Glutamatergic neuron (in vitro differentiated cells): Measurements from ENCODE around the gene INPP5J. TPM values are rescaled to one million over a fixed set of nuclear protein-coding genes. Genes with fewer than 3 reads are reported as not detected.

Experiments
- DNase-seq: peaks from one replicate; pipeline ENCODE4 v3.0.0; 2022
- H3K27ac Mint-ChIP-seq: one replicate; pipeline ENCODE4 v1.8.0; 2020; ENCODE audit warnings: mild to moderate bottlenecking, mixed read lengths, inconsistent platforms; ENCODE audit not compliant: unreplicated experiment
- H3K27me3 Mint-ChIP-seq: one replicate; pipeline ENCODE4 v1.8.0; 2020; ENCODE audit warnings: mild to moderate bottlenecking, moderate library complexity, mixed read lengths, inconsistent platforms; ENCODE audit not compliant: unreplicated experiment
- H3K36me3 Mint-ChIP-seq: one replicate; pipeline ENCODE4 v1.8.0; 2020; ENCODE audit warnings: mild to moderate bottlenecking, mixed read lengths, inconsistent platforms; ENCODE audit not compliant: unreplicated experiment
- H3K4me1 Mint-ChIP-seq: one replicate; pipeline ENCODE4 v1.8.0; 2020; ENCODE audit warnings: mild to moderate bottlenecking, low read depth, mixed read lengths, inconsistent platforms; ENCODE audit not compliant: unreplicated experiment
- H3K4me3 Mint-ChIP-seq: one replicate; pipeline ENCODE4 v1.8.0; 2020; ENCODE audit warnings: mild to moderate bottlenecking, mixed read lengths, inconsistent platforms; ENCODE audit not compliant: unreplicated experiment
- H3K9me3 Mint-ChIP-seq: one replicate; pipeline ENCODE4 v1.8.0; 2020; ENCODE audit warnings: mild to moderate bottlenecking, moderate library complexity, mixed read lengths, inconsistent platforms; ENCODE audit not compliant: unreplicated experiment
- total RNA-seq: library from RNA; stranded (reverse); fragmentation: NEBNext Ultra II Directional; extraction: Animal tissue kit (Norgen Biotek cat#: 25700); gene quantifications from one replicate; pipeline ENCODE4 v1.2.1, GENCODE V29; 2021; ENCODE audit not compliant: unreplicated experiment
- TF ChIP-seq, protein P1 (sequence below): fragments of 200-600 bp; sonication (generic); IDR thresholded peaks from one replicate; pipeline ENCODE4 v1.5.0; 2021; ENCODE audit not compliant: partially characterized antibody, unreplicated experiment

The INPP5J gene
- total RNA-seq, 1 donor from 2014 or later: 15.4 TPM

DNA sequence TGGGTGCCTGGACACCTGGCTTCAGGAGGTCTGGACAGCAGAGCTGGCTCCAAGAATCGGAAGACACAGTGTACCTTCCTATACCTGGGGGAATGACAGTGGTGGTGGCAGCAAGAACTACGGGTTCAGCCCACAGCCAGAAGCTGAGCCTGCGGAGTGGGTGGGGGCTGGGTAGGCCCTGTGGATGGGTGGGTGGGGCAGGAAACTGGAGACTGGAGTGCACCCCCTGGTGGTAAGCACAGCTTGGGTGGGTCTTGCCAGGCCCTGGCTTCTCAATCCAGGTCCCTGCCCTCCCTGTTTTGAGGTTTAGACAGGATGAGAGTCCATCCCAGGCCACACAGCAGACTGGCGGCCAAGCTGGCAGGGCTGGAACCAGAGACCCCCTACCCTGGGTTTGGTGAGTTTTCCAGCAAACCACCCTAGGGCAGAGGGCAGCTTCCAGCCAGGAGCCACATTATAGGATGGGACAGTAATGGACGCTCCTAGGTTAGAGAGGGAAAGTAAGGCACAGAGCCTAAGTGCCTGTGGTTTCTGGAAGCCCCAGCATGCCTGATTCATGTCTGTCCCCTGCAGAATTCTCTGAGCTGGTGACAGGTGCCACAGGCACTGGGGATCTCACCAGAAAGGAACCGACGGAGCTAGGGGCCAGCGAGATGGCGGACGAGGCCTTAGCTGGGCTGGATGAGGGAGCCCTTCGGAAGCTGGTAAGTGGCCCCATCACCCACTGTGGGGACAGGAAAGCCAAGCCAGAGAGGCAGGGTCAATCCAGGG lies 40.0 kb upstream of the INPP5J start:
- DNase-seq: peak; percentile 64
- Mint-ChIP-seq H3K27me3 (peaks cover 11% of the 10 kb centered on the region), H3K9me3 (peaks cover 3% of the 10 kb centered on the region), H3K36me3 (no peaks in the 10 kb centered on the region), H3K4me3 (peak overlapping the region; percentile 53), H3K4me1 (peaks cover 3% of the 10 kb centered on the region), H3K27ac (no peak overlapping the region)
- TF ChIP-seq, protein P1, sequence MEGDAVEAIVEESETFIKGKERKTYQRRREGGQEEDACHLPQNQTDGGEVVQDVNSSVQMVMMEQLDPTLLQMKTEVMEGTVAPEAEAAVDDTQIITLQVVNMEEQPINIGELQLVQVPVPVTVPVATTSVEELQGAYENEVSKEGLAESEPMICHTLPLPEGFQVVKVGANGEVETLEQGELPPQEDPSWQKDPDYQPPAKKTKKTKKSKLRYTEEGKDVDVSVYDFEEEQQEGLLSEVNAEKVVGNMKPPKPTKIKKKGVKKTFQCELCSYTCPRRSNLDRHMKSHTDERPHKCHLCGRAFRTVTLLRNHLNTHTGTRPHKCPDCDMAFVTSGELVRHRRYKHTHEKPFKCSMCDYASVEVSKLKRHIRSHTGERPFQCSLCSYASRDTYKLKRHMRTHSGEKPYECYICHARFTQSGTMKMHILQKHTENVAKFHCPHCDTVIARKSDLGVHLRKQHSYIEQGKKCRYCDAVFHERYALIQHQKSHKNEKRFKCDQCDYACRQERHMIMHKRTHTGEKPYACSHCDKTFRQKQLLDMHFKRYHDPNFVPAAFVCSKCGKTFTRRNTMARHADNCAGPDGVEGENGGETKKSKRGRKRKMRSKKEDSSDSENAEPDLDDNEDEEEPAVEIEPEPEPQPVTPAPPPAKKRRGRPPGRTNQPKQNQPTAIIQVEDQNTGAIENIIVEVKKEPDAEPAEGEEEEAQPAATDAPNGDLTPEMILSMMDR: peak; percentile 56

DNA sequence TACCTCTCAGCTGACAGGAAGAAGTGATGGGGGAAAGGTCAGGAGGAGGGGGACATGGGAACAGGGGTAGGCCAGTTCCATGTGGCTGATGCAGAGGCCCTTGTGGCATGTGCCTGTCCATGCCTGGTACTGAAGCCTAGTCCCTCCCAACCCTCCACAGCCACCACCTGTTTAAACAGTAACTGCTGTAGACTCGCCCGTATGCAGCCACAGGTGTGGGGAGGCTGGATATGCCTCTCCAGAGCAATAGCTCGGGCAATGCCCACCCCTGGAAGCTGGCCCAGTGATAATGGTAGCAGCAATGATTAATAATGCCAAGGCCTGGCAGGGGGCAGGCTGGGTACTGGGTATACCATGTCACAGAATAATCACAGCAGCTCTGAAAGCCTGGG lies 39.4 kb upstream of the INPP5J start:
- TF ChIP-seq, protein P1: no peak
- H3K27ac Mint-ChIP-seq: no peak overlapping the region
- H3K36me3 Mint-ChIP-seq: no peaks in the 10 kb centered on the region
- peaks cover 11% of the 10 kb centered on the region for H3K27me3 Mint-ChIP-seq
- peaks cover 3% of the 10 kb centered on the region for H3K4me1 Mint-ChIP-seq
- no peak overlapping the region for H3K4me3 Mint-ChIP-seq
- peaks cover 2% of the 10 kb centered on the region for H3K9me3 Mint-ChIP-seq
- DNase-seq: no peak

DNA sequence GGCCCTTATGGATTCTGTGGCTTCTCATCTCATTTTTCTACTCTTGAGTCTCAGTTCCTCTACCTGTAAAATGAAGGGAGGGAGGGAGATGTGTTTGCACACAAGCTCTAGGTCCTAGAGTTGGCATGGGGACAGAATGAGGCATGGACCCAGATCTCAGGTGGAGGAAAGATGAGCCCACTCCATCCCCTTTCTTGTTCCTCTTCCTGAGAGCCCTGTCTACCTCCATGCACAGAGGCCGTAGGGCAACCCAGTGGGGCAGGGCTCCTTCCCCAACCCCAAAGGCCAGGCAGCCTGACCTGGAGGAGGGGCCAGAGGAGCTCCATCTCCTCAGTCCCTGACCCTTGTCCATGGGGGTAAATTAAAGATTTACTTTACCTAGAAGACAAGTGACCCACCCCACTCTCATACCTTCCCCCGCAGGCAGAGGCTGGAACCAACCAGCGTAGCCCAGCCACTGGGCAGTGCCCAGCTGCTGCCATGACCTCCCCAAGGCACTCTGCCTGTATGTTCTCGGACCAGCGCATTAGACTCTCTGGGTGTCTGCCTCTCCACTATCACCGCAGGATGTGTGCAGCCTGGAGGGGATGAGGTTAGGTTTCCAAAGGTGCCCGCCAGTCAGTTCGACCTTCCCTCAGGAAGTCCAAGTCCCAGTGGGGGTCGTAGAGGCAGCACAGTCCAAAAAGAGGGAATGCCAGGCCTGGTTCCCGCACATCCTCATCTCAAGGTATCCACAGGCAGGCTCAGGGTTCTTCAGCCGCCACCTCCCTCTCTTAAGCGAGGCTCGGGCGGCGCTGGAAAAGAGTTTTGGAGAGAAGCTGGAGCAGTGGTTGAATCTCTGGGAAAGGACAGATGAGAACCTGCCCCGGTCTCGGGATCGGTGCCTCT lies 38.6 kb upstream of the INPP5J start:
- Mint-ChIP-seq H3K27ac (peak overlapping the region; percentile 17), H3K4me1 (peaks cover 3% of the 10 kb centered on the region), H3K36me3 (no peaks in the 10 kb centered on the region), H3K4me3 (peak overlapping the region; percentile 78), H3K27me3 (peaks cover 10% of the 10 kb centered on the region), H3K9me3 (peaks cover 1% of the 10 kb centered on the region)
- no peak for DNase-seq
- TF ChIP-seq, protein P1: no peak

DNA sequence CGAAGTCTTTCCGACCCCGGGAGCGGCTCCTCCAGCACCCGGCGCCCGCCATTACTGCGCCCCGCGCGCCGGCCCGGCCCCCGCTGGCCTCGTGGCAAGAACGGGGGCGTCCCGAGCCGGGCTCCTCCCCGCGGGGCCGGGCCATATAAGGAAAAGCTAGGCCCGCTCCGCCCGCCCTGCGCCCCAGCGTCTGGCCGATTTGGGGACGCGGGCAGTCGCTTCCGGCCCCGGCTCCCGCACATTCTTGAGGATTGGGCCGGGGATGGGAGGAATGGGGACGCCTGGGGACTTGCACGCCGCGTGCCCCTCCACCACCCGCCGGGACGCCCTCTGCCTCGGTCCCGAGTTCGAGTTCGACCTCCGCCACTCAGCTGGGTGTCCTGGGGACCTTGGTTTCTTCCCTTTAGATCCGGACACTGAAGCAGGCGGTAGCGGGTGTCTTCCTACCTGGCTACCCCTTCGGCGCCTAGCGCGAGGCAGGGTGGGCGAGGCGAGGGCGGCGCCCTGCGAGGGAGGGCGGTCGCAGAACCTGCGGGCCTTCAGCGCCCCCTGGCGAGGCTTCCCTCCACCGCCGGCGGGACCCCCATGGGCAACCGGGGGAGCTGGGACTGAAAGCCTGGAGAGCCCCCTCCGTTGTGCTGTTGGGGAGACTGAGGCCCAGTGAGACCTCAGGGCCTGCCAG lies 37.8 kb upstream of the INPP5J start:
- peak overlapping the region; percentile 78 for H3K4me3 Mint-ChIP-seq
- no peak overlapping the region for H3K27ac Mint-ChIP-seq
- peaks cover 3% of the 10 kb centered on the region for H3K4me1 Mint-ChIP-seq
- peaks cover 1% of the 10 kb centered on the region for H3K9me3 Mint-ChIP-seq
- H3K36me3 Mint-ChIP-seq: no peaks in the 10 kb centered on the region
- DNase-seq: peak; percentile 87
- peaks cover 8% of the 10 kb centered on the region for H3K27me3 Mint-ChIP-seq
- TF ChIP-seq, protein P1: peak; percentile 91
